Coronary artery (tissue), 2 donors: ENCODE data around the gene POTEE.
"Not testable (repeated sequence)": the region's sequence is repeated elsewhere in the genome, so short reads cannot be mapped to it uniquely, and the experiment has no call there.

ENCODE experiments used
- DNase-seq: peaks from one replicate; pipeline ENCODE4 v3.0.0-alpha.2; 2017; ENCODE audit warnings: low spot score
- H3K27ac ChIP-seq, 2 donors: fragments of 200-600 bp; sonication (generic); one replicate each; pipeline ENCODE4 v1.5.1; 2016 to 2019
- H3K4me3 ChIP-seq: fragments of 200-600 bp; sonication (generic); 2 replicates; pipeline ENCODE4 v1.5.1; 2016; ENCODE audit warnings: mild to moderate bottlenecking, moderate library complexity
- CTCF ChIP-seq: fragments of 200-600 bp; sonication (generic); IDR thresholded peaks from one replicate; pipeline ENCODE4 v1.5.1; 2019; ENCODE audit warnings: antibody characterized with exemption

Gene POTEE

GRCh38 chr2:131209030-131209772 is at the start of gene POTEE:
Gene POTEE, plus strand, starts transcription at chr2:131209536. Its CDS starts 8,867 bp downstream, at chr2:131218403.
- H3K4me3 ChIP-seq, H3K27ac ChIP-seq, DNase-seq: not testable (repeated sequence)

DNA sequence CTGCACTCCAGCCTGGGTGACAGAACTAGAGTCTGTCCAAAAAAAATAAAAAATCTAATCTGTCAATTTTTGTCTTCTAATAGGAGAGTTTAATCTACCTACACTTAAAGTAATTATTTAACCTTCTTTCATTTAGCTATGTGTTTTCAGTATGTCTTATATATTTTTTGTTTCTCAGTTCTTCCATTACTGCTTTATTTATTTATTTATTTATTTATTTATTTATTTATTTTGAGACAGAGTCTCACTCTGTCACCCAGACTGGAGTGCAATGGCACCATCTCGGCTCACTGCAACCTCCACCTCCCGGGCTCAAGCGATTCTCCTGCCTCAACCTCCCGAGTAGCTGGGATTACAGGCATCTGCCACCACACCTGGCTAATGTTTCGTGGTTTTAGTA is 43.8 kb upstream of the POTEE start:
- not testable (repeated sequence) for H3K4me3 ChIP-seq, DNase-seq, H3K27ac ChIP-seq

DNA sequence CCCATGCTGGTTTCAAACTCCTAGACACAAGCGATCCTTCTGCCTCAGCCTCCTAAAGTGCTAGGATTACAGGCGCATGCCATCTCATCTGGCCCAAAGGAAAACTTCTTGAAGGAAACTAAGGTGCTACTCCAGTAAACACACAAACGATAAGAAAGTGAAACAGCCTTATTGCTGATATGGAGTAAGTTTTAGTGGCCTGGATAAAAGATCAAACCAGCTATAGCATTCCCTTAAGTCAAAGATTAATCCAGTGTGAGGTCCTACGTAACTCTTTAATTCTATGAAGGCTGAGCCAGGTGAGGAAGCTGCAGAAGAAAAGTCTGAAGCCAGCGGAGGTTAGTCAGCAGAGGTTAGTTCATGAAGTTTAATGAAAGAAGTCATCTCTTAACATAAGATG is 40.8 kb upstream of the POTEE start:
- TF ChIP-seq CTCF = no peak
- H3K27ac ChIP-seq = no peak overlapping the region
- no peak for DNase-seq
- H3K4me3 ChIP-seq = no peak overlapping the region

DNA sequence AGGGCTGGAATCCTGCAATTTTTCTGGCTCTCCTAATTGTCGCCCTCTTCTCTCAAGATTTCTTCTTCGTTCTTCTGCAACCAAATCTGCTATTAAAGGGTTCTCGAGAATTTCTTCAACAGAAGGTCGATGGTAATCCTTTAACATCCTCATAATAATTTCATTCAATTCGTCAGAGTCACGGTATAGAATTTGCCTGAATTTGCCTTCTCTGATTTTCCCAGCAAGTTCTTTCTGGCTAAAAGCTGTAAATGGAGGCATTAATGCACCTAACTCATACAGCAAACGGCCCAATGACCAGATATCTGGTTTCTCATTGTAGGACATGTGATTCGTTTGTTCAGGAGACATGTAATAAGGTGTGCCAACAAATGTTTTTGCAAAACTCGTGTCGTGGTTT is 31.3 kb upstream of the POTEE start:
- not testable (repeated sequence) for H3K27ac ChIP-seq, DNase-seq, H3K4me3 ChIP-seq

- H3K4me3 ChIP-seq, H3K27ac ChIP-seq, DNase-seq: not testable (repeated sequence)
Observed at GRCh38 chr2:131178721-131179418, 30.5 kb upstream of the POTEE start.

DNA sequence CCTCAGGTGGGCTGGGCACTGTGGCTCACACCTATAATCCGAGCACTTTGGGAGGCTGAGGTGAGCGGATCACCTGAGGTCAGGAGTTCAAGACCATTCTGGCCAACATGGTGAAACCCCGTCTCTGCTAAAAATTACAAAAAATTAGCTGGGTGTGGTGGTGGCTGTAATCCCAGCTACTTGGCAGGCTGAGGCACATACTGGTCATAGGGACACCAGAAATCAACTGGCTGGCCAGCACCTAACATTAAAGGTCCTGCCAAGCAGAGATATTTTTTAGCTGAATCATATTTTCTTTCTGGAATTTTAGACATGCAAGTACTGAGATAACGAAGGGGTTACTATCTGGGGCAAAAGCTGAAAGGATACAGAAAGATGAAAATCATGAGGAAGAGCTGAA is 27.9 kb upstream of the POTEE start:
- DNase-seq, H3K27ac ChIP-seq, H3K4me3 ChIP-seq: not testable (repeated sequence)

DNA sequence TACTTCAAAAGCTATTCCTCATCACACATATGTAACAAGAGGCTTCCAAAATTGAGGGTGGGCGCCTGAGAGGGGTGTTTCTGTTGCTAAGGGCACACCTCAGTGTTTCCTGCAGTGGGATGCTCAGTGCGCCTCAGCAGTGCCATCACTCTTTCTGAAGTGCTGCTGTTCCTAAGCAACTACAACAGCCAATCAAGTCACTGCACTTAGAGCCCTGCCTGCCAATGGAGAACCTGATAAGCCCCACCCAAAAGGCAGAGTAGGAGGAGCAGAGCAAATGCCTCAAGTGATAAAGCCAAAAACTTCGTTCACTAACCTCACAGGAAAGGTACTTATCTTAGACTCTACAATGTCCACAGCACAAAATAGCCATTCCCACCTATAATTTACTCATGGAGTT is 15.9 kb upstream of the POTEE start:
- not testable (repeated sequence) for H3K4me3 ChIP-seq, DNase-seq, H3K27ac ChIP-seq

DNA sequence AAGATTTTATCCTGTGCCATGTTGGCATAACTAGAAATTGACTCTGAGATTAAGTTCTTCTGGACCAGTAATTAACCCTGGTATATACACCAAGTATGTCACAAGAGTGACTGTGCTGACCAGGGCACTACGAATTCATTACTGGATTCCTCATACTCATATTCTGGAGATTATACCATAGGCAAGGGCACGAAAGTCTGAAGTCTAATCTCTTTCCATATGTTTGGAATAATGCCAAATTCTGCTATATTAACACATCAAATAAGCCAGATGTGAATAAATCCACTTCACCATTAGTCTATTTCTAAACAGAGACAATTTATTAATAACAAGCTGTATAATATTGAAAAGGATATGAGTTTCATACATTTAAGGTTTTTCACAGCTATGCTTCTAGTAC is 13.2 kb upstream of the POTEE start:
- not testable (repeated sequence) for H3K4me3 ChIP-seq, H3K27ac ChIP-seq, DNase-seq

GRCh38 chr2:131201098-131201497 is 8.2 kb upstream of the POTEE start:
- Histone ChIP-seq H3K4me3 (no peak overlapping the region), H3K27ac (no peak overlapping the region)
- DNase-seq = no peak
- no peak for TF ChIP-seq CTCF

DNA sequence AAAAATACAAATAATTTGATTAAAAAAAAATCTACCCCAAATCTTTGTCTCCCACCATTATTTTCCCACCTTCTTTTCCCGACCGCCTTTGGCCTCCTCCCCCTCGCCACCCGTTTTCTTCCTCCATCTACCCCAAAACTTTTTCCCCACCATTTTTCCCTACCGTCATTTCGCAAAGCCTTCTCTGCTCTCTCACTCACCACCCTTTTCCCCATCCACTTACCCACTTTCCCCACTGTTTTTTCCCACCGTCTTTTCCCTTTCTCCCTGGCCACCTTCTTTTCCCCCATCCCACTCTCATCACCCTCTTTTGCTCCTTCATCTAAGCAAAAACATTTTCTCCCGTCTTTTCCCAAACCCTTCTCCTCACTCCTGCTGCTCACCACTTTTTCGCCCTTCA is 1.5 kb upstream of the POTEE start:
- DNase-seq = not testable (repeated sequence)

DNA sequence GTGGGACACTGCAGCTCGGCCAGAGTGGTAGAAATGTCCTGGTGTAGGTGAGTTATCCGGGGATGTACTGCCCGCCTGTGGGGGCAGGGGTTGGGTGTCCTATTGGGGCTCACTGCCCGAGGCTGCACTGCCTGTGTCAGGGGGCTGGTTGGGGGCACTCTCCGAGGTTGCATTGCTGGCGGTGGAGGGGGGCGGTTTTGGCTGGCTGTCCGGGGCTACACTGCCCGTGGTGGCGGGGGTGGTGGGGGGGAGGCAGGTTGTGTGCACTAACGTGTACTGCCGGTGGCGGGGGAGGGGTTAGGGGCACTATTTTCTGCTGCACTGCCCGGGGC is 403 bp downstream of the POTEE start:
- not testable (repeated sequence) for DNase-seq, H3K27ac ChIP-seq, H3K4me3 ChIP-seq

More for the DNA sequence above, 1.5 kb upstream of the POTEE start:
- H3K27ac ChIP-seq, H3K4me3 ChIP-seq: not testable (repeated sequence)

- not testable (repeated sequence) for DNase-seq
Observed at GRCh38 chr2:131210434-131211211, 1.3 kb downstream of the POTEE start.

GRCh38 chr2:131217238-131217986 is 8.1 kb downstream of the POTEE start:
- H3K4me3 ChIP-seq, H3K27ac ChIP-seq, DNase-seq: not testable (repeated sequence)

More at GRCh38 chr2:131210434-131211211, 1.3 kb downstream of the POTEE start:
- not testable (repeated sequence) for H3K4me3 ChIP-seq, H3K27ac ChIP-seq

DNA sequence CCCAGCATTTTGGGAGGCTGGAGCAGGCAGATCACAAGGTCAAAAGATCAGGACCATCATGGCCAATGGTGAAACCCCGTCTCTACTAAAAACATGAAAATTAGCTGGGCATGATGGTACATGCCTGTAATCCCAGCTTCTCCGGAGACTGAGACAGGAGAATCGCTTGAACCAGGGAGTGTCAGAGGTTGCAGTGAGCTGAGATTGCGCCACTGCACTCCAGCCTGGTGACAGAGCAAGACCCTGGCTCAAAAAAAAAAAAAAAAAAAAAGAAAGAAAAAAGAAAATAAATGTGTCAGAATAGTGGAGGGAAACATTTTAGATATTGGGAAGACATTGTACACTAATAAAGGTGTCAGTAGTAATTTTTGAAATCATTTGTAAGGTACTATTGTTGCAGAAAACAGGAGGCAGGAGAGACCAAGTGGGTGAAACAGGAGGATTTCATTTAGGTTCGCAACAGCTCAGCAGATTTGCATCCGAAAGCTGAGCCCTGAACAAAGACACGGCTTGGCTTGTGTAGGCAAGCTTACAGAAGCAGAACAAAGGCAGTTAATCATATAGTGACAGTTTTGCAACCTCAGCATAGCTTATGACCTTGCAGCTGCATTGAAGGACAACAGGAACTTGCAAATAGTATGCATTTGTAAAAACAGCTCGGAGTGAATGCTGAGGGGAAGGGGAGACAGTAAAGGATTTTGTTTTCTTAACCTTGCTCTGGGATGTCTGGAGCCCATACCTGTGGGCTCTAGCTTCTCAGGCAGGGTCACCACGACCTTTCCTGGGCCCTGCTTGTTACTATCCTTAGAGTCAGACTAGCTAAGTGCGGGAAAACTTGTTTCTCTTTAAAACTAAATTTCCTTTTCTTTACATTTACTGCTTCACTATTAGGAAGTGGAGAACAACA is 26.5 kb downstream of the POTEE start:
- not testable (repeated sequence) for DNase-seq, H3K4me3 ChIP-seq, H3K27ac ChIP-seq
